BE2C (cell line): ENCODE results near the gene PALM.

ENCODE experiments used
- DNase-seq: peaks from one replicate; pipeline ENCODE4 v3.0.0-alpha.2; 2020
- H3K27me3 ChIP-seq: fragments of 250-450 bp; sonication (Bioruptor Pico); 2 replicates; pipeline ENCODE4 v1.5.1; 2020; ENCODE audit warnings: mild to moderate bottlenecking
- H3K36me3 ChIP-seq: fragments of 250-450 bp; sonication (Bioruptor Pico); 2 replicates; pipeline ENCODE4 v1.5.1; 2020; ENCODE audit warnings: mild to moderate bottlenecking
- H3K4me1 ChIP-seq: fragments of 250-450 bp; sonication (Bioruptor Pico); 2 replicates; pipeline ENCODE4 v1.5.1; 2020
- H3K4me3 ChIP-seq: 2 replicates; pipeline ENCODE4 v1.5.1; 2011; ENCODE audit warnings: low read depth, low read length
- H3K9me3 ChIP-seq: fragments of 250-450 bp; sonication (Bioruptor Pico); 2 replicates; pipeline ENCODE4 v1.5.1; 2020
- TF ChIP-seq, protein P1 (sequence below): IDR thresholded peaks from 2 replicates; pipeline ENCODE4 v1.5.1; 2012; ENCODE audit warnings: mild to moderate bottlenecking, low read depth, low read length

PALM gene

DNA sequence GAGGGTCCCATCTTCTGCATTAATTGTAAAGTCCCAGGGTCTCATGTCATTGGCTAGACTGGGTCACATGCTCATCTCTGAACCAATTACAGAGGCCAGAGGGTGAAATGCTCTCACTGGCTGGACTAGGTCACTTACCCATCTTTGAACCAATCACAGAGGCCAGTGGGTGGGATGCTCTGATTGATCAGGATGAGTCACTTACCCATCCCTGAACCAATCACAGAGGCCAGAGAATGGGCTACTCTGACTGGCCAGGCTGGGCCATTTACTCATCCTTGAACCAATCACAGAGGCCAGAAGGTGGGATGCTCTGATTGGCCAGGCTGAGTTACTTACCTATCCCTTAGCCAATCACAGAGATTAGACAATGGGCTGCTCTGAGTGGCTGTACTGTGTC lies 47.5 kb downstream of the PALM start:
- Histone ChIP-seq H3K4me1 (no peaks in the 10 kb centered on the region), H3K36me3 (no peaks in the 10 kb centered on the region), H3K9me3 (peaks cover 17% of the 10 kb centered on the region), H3K4me3 (no peak overlapping the region), H3K27me3 (no peaks in the 10 kb centered on the region)
- DNase-seq = peak; percentile 84
- TF ChIP-seq, protein P1, sequence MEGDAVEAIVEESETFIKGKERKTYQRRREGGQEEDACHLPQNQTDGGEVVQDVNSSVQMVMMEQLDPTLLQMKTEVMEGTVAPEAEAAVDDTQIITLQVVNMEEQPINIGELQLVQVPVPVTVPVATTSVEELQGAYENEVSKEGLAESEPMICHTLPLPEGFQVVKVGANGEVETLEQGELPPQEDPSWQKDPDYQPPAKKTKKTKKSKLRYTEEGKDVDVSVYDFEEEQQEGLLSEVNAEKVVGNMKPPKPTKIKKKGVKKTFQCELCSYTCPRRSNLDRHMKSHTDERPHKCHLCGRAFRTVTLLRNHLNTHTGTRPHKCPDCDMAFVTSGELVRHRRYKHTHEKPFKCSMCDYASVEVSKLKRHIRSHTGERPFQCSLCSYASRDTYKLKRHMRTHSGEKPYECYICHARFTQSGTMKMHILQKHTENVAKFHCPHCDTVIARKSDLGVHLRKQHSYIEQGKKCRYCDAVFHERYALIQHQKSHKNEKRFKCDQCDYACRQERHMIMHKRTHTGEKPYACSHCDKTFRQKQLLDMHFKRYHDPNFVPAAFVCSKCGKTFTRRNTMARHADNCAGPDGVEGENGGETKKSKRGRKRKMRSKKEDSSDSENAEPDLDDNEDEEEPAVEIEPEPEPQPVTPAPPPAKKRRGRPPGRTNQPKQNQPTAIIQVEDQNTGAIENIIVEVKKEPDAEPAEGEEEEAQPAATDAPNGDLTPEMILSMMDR = no peak

DNA sequence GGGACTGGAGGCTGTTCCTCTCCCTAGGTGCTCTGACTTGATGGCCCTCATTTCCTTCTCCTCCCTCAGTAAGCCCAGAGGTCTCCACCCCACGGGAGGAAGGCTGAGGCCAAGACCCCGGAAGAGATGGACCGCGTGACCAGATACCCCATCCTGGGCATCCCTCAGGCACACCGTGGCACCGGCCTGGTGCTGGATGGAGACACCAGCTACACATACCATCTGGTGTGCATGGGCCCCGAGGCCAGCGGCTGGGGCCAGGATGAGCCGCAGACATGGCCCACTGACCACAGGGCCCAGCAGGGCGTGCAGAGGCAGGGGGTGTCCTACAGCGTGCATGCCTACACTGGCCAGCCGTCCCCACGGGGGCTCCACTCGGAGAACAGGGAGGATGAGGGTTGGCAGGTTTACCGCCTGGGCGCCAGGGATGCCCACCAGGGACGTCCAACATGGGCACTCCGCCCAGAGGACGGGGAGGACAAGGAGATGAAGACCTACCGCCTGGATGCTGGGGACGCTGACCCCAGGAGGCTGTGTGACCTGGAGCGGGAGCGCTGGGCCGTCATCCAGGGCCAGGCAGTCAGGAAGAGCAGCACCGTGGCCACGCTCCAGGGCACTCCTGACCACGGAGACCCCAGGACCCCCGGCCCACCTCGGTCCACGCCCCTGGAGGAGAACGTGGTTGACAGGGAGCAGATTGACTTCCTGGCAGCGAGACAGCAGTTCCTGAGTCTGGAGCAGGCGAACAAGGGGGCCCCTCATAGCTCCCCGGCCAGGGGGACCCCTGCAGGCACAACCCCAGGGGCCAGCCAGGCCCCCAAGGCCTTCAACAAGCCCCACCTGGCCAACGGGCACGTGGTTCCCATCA lies 48.3 kb downstream of the PALM start:
- peaks cover 17% of the 10 kb centered on the region for H3K9me3 ChIP-seq
- H3K36me3 ChIP-seq = no peaks in the 10 kb centered on the region
- H3K4me3 ChIP-seq = no peak overlapping the region
- DNase-seq = no peak
- H3K4me1 ChIP-seq = no peaks in the 10 kb centered on the region
- H3K27me3 ChIP-seq = no peaks in the 10 kb centered on the region
- TF ChIP-seq, protein P1 = no peak

DNA sequence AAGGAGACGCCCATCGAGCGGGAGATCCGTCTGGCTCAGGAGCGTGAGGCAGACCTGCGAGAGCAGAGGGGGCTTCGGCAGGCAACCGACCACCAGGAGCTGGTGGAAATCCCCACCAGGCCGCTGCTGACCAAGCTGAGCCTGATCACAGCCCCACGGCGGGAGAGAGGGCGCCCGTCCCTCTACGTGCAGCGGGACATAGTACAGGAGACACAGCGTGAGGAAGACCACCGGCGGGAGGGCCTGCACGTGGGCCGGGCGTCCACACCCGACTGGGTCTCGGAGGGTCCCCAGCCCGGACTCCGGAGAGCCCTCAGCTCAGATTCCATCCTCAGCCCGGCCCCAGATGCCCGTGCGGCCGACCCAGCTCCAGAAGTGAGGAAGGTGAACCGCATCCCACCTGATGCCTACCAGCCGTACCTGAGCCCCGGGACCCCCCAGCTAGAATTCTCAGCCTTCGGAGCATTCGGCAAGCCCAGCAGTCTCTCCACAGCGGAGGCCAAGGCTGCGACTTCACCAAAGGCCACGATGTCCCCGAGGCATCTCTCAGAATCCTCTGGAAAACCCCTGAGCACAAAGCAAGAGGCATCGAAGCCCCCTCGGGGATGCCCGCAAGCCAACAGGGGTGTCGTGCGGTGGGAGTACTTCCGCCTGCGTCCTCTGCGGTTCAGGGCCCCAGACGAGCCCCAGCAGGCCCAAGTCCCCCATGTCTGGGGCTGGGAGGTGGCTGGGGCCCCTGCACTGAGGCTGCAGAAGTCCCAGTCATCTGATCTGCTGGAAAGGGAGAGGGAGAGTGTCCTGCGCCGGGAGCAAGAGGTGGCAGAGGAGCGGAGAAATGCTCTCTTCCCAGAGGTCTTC lies 49.3 kb downstream of the PALM start:
- Histone ChIP-seq H3K9me3 (peaks cover 17% of the 10 kb centered on the region), H3K4me3 (no peak overlapping the region), H3K36me3 (no peaks in the 10 kb centered on the region), H3K4me1 (no peaks in the 10 kb centered on the region), H3K27me3 (no peaks in the 10 kb centered on the region)
- TF ChIP-seq, protein P1 = no peak
- DNase-seq = no peak

DNA sequence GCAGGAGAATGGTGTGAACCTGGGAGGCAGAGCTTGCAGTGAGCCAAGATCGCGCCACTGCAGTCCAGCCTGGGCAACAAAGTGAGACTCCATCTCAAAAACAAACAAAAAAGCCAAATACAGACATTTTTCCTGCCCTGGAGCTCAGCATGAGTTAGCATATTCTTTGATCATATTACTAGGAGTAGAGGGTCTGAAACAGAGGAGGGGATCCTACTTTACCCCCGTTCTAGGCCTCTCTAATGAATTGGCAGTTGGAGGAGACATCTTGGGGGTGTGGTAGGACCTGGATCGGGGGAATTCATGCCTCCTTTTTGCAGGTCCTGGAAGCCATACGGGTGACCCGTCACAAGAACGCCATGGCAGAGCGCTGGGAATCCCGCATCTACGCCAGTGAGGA lies 54.4 kb downstream of the PALM start:
- H3K27me3 ChIP-seq = no peaks in the 10 kb centered on the region
- TF ChIP-seq, protein P1 = no peak

DNA sequence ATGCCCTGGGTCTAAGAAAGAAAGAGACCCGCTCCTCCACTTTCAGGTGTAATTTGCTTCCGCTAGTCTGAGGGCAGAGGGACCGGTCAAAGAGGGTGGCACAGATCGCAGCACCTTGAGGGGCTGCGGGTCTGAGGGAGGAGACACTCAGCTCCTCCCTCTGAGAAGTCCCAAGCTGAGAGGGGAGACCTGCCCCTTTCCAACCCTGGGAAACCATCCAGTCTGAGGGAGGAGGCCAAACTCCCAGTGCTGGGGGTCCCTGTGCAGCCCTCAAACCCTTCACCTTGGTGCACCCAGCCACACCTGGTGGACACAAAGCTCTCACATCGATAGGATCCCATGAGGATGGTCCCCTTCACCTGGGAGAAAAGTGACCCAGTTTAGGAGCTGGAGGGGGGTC lies 55.1 kb downstream of the PALM start:
- no peak for DNase-seq
- no peaks in the 10 kb centered on the region for H3K27me3 ChIP-seq

More for the DNA sequence above, 54.4 kb downstream of the PALM start:
- H3K9me3 ChIP-seq = no peaks in the 10 kb centered on the region; the same call in 1 of the 2 replicates
- H3K4me3 ChIP-seq = no peak overlapping the region
- H3K36me3 ChIP-seq = no peaks in the 10 kb centered on the region
- no peak for DNase-seq
- H3K4me1 ChIP-seq = no peaks in the 10 kb centered on the region

More for the DNA sequence above, 55.1 kb downstream of the PALM start:
- Histone ChIP-seq H3K4me3 (no peak overlapping the region), H3K4me1 (no peaks in the 10 kb centered on the region), H3K9me3 (no peaks in the 10 kb centered on the region; the same call in 1 of the 2 replicates), H3K36me3 (no peaks in the 10 kb centered on the region)
- TF ChIP-seq, protein P1 = no peak
